GM19023 (cell line): ENCODE measurements around the gene GPHA2.

ENCODE experiments used
- ATAC-seq: cut with Tn5 transposase; IDR thresholded peaks from one replicate; pipeline ENCODE4 v1.9.1; 2021; ENCODE audit warnings: mild to moderate bottlenecking, moderate library complexity; ENCODE audit not compliant: unreplicated experiment

The GPHA2 gene

DNA sequence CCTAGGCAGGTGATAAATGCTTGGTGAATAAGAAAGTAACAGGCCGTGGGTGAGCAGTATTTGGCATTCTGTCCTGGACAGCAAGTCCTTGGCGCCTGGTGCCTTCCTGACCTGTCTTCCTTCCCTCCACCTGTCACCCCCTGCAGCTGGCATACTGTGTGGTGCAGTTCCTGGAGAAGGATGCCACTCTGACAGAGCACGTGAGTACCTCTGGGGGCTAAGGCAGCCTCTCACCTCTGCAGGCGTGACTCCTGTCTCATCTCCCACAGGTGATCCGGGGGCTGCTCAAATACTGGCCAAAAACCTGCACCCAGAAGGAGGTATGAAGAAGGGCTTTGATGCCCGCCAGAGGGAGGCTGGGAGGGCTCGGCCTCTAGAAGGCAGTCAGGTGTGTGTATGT is 4.4 kb downstream of the GPHA2 start:
- no peak for ATAC-seq

DNA sequence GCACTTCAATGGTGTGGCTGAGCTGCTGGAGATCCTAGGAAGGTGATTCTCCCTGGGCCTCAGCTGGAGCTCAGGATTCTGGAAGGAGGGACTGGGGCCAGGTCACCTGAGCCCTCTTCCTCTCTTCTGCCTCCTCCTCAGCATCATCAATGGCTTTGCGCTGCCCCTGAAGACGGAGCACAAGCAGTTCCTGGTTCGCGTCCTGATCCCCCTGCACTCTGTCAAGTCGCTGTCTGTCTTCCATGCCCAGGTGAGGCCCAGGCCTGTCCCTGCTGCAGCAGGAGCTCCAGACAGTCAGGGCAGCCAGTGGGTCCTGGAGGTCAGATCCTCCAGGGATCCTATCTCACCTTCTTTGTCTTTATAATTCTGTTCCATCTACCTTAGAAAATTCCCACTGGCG is 5.4 kb downstream of the GPHA2 start:
- no peak for ATAC-seq

DNA sequence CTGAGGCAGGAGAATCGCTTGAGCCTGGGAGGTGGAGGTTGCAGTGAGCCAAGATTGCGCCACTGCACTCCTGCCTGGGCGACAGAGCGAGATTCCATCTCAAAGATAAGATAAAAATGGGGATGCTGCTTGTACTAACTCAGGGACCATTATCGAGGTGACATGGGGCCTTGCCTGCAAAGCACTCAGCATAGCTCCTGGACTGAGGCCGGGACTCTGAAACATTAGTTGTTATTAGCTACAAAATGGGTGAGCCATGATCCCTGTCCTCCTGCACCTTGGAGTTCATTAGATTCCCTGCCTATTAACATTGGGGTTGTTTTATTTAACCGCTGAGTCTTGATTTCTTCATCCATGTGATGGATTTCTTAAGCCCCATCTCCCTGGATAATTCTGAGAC is 6.1 kb downstream of the GPHA2 start:
- ATAC-seq: no peak

DNA sequence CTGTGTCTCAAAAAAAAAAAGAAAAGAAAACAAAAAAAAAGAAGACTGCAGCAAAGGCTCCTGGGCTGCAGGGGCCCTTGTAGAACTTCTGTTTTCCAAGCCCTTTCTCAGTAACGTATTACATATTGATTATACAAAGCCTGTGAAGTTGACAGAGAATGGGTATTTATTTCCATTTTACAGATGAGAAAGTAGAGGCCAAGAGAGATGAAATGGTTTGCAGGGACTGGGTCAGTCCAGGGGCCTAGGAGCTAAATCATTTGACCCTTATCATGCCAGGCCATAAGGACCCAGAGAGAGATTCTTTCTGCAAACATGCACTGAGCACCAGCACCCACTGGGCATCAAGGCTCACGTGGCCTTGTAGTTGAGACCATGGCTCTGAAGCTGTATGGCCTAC is 6.7 kb downstream of the GPHA2 start:
- ATAC-seq: no peak

DNA sequence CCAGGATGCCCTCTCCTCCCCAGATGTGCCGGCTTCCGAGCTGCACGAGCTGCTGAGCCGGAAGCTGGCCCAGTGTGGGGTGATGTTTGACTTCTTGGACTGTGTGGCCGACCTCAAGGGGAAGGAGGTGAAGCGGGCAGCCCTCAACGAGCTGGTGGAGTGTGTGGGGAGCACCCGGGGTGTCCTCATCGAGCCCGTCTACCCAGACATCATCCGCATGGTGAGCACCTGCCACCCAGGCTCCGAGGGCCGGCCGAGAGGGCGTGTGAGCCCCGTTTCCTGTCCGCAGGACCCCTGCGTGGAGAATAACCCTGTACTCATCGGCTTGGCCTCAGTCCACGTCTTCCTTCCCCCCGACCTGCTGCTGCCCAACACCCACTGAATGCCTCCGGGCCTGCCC is 9.0 kb downstream of the GPHA2 start:
- no peak for ATAC-seq

DNA sequence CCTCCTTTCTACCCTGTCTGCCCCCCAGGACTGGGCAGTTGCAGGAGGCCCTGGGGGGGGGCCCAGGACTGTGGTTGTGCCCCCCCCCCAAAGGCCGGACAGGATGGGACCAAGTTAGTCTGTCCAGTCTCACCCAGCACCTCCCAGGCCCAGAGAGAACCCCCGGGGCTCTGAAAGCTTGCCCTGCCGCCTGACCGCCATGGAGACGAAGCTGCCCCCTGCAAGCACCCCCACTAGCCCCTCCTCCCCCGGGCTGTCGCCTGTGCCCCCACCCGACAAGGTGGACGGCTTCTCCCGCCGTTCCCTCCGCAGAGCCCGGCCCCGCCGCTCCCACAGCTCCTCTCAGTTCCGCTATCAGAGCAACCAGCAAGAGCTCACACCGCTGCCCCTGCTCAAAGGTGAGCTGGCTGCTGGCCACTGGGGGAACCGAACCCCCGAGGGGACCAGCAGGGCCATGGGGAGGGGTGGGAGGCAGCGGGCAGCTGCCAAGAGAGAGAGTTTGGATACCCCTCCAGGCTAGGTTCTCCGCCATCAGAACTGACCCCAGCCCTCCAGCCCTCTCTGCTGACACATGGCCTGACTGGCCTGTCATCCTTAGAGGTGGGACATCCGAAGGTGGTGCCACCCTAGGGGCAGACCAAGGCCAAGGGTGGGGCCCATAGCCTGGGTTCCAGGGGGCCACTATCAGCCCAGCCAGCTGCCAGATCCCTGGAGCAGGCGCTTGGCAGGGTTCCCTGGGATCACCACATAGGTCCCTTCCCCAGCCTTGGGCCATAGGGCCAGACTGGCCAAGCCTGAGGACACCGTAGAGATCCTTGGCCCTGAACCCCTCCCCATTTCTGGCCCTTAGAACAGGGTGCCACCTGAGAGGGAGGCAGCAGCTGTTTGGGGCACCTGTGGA is 9.9 kb downstream of the GPHA2 start:
- no peak for ATAC-seq

DNA sequence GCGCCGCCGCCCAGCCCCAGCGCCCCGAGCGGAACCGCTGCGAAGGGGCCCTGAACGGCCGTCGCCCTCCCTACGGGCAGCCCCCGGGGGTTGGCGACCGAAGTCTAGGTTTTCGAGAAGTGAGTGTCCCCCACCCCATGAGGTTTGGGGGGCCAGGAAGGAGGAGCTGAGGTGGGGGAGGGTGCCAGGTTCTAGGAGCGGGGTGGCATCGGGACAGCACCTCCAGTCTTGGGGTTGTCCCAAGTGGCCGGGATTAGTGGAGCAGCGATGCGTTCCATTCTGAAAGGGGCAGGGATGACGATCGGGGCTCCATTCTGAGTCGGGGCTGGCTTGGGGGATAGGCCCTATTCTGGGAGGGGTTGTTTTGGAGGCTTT is 10.8 kb downstream of the GPHA2 start:
- peak; percentile 3 for ATAC-seq

DNA sequence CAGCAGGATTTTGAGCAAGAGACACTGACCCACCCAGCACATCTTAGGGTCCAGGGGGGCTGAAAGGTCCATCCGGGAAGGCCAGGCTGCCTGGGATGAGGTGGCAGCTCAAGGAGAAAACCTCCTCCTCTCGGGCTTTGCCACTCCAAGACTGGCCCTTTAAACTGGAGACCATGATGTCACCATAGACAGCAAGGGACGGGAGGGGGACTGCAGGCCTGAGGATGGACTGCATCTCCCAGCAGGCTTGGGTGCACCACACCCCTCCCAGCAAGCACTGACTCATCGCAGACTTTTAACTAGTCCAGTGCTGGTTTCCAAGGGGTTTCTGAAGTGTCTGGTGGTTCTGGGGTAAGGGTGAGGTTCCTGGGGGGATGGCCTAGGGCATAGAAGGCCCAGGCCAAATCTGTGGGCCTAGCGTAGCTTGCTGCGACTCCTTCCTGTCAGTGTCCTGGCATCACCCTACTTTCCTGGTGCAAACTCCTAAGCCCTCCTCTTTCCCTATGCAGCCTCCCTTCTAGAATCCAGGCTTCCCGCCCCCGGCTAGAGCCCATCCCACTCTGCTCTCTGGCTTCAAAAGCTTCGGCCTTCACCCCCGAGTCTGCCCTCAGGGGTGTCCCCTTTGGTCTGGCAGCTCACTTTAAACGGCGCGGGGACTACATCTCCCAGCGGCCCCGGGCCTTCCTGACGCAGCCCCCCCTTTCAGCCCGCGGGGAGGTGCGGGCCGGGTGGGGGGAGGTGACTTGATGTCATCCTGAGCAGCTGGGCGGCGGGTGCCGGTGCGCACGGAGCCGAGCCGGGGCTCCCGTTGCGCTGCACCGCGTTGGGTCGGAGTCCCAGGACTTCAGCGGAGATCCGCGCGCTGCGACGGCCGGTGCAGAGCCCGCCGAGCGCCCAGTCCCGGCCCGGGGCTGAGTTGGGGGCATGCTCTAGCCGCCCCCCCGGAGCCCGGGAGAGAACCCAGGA is 11.5 kb downstream of the GPHA2 start, which contains the start of gene PPP2R5B:
TSS of gene PPP2R5B (plus strand) at position 746 of the 966 bp plus-strand sequence. CDS start 1,046 bp downstream, outside the sequence.
- peak; percentile 91 for ATAC-seq

DNA sequence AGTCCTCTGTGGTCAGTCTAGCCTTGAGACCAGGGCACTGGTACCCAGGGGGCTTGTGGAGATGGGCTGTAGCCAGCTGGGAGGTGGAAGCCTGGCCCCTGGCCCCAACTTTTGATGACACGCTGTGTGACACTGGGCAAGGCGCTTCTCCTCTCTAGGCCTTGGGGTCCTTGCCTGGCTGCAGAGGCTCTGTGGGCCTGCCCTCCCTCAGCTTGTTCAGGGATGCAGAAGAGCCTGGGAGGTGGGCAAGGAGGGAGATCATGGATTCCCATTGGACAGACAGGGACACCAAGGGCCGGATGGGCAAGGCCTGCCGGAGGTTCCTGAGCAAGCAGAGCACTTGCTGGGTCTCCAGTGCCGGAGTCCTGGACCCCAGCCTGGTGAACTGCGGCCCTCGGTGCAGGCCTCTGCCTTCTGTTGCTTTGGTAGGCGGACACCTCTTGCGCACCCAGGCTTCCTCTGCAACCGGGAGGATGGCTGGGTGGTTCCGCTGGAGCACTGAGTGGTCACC is 12.5 kb downstream of the GPHA2 start:
- no peak for ATAC-seq

DNA sequence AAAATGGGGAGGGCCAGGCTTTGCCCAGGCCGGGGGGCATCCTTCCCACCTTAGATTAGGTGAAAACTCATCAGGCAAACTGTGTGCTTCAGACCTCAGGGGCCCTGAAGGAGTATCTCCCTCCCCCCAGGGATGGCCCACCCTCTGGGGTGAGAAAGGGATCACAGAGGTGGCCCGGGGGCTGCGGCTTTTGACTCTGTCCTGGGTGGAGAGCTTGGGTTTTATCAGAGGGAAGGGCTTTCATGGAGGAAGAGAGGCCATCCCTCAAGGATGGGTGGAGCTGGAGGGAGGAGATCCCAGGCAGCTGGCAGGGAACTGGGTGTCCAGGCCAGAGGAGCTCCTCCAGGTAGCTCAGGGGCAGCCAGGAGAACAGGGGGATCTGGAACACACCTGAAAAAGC is 14.3 kb downstream of the GPHA2 start:
- no peak for ATAC-seq

DNA sequence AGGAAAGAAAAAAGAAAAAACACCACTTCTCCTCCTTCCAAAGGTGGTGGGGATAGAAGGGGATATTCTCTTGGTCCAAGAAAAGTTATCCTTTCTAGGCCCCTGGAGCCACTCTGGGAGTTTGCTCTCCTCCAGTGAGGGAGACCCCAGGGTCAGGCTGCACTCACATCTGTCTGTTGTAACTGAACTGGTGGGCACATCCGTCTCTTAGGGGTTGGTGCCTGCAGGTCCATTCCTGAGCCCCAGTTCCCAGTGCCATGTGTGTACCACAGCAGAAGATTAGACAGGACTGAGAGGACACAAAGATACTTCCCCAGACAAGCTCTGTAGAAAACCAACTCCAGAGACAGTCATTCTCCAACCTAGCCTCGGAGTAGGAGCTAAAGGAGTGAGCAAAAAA is 15.6 kb downstream of the GPHA2 start:
- no peak for ATAC-seq

DNA sequence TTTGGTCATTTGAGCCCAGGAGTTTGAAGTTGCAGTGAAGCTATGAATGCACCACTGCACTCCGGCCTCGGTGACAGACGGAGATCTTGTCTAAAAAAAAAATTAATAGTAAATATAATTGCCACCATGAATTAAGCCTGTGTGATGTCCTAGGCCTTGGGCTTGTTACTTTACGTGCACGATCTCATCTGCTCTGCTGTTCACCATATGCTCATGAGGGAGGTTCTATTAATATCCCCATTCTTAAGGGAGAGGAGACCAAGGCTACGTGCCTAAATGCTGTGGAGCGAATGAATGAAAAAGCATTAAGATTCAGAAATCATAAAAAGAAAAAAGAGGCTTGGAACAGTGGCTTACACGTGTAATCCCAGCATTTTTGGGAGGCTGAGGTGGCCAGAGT is 16.1 kb downstream of the GPHA2 start:
- ATAC-seq: no peak

DNA sequence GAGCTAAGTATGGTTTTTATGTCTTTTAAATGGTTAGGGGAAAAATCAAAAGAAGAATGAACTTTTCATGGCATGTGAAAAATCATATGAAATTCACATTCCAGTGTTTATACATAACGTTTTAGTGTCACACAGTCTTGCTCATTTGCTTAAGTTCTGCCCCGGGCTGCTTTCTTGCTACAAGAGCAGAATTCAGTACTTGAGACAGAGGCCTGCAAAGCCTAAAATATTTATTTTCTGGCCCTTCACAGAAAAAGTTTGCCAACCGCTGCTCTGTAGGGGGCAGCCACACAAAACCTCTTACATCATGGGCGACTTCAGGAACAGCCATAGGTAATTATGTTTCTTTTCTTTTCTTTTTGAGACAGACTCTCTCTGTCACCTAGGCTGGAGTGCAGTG is 17.7 kb downstream of the GPHA2 start:
- no peak for ATAC-seq

DNA sequence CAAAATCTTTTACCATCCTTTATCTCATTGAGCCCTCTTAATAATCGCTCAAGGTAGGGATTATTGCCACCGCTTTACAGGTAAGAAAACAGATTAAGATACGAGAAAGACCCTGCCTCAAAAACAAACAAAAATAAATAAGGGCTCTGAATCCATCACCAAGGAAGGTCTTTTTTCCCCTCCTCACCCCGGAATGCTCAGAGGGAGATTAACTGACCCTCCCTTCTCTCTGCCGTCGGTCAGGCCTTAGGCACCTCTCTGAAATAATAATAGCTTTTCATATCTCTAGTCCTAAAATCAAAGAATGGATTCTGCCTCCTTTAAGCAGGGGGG is 18.1 kb downstream of the GPHA2 start:
- ATAC-seq: no peak

DNA sequence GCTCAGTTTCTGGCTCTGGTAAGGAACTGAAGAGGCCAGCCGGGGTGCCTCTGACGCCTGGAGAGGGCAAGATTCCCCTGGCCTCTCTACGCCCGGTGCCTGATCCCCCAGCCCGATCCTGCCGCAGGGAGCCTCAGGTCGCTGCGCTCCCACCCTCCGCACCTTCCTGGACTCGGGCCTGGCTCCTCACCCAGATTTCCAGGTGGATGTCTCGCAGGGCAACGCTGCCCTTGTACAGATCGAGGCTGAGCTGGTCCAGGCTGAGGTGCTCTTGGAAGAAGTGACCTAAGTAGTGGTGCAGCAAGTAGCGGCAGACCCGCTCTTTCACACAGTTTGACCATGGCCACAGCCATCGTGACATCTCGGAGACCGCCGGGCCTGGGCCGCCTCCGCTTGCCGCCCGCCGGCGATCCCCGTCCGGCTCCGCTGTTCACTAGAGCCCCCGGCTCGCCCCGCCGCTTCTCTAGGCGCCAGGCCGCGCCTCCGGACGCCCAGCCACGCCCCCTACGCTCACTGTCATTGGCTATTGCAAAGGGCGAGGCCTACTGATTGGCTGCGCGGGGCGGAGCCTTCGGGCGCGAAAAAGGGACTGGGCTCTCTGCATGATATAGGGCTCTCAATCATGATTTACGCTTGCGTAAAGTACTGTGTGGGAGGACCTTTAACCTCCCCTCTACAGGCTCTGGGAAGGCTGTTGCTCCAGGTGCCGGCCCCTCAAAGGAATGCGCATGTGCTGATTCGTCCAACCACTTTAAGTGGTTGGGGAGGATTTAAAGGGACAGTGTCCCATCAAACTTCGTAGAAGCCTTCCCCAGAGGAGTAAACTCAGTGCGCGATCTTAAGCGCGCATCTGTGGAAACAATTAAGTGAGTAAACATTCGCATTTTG is 18.7 kb downstream of the GPHA2 start, which contains the start of gene ATG2A:
TSS of gene ATG2A (minus strand) at position 435 of the 888 bp plus-strand sequence. CDS start at position 361, 74 bp downstream.
- peak; percentile 94 for ATAC-seq

DNA sequence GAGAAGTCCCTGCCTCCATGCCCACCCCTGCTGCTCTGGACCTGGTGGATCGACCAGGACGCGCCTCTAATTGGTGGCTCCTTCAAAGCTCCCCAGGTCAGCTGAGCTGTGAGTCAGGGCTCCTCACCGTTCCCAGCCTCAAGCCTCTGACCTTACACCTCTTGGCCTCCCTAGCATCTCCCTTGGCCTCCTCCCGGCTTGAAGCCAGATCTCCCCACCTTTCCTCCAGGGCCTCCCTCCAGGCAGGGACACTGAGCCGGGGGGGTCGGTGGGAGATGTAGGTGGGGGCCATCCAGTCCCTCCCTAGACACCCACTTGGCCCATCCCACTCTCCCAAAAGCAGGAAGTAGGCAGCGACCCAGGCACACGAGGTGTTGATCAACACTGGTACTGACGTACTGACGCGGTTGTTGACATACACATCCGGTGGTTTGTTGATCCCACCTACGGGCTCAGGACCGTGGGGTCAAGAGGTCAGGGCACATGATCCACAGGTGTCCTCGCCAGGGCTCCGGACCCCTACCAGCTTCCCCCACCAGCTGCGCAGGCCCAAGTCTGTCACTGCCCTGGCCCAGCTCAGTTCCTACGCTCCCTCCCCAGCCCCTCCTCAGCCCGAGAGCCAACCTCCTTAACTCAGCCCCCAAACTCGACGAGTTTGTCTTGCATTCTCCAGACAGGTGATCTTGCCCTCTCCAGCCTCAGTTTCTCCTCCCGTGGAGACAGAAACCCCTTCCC is 19.5 kb downstream of the GPHA2 start:
- peak; percentile 15 for ATAC-seq

DNA sequence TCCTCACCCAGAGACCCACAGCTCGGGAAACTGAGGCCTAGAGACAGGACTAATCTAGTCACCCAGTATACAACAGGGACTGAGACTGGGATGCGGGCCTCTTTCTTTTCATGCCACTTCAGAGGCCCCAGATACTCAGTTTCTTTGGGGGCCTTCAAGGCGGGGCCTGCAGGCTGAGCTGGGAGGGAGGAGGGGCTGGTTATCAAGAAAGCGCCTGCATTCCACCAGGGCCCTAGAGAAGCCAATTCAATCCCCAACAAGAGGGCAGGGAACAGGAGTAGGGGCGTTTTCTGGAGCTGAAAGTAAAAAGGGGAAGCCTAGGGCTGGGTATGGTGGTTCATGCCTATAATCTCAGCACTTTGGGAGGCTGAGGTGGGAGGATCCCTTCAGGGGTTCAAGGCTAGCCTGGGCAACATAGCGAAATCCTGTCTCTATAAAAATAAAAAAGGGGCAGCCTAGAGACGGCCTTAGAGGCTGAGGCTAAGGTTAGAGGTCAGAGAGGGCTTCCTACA is 20.3 kb downstream of the GPHA2 start:
- no peak for ATAC-seq

DNA sequence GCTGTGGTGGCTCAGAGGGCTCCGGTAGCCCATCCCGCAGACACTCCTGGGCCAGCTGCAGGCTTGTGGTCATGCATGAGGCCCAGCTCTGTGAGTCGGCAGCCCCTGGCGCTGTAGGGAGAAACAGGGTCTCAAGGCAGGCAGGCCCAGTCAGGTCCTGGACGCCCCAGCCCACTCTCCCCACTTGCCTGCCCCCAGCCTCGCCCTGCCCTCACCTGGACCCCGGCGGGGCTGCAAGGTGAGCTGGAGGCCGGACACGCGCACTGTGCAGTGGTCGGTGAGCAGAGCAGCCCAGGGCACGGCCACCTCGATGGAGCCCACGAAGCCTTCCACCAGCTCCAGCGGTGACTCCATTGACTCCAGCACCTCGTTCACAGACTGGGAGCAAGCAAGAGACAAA is 21.6 kb downstream of the GPHA2 start:
- ATAC-seq: no peak

DNA sequence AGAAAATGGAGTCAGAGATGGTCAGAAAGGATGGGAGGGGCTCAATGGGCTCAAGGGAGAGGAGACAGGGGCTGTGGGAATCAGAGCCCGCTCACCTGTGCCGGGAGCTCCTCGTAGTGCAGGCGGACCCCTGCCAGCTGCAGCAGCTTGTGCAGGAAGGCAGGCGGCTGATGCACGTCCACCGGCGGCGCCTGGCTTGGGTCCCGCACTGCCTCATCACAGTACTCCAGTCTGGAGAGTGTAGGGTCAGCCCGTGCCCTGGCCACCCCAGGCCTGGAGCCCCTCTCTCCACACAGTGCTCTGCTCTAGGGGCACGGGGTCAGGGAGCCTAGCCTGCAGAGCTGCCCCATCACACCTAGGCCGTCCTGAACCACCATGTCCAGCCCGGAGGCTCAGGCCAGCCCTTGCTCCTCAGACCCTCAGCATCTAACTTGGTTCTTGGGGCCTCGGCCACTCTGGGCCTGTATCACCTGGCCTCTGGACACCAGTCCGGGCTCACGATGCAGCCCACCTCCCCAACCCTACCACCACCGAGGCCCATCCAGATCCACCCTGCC is 22.4 kb downstream of the GPHA2 start:
- ATAC-seq: no peak
